Endothelial cell (in vitro differentiated cells): ENCODE measurements around the gene IGFBP6. TPM values are rescaled to one million over a fixed set of nuclear protein-coding genes. Genes with fewer than 3 reads are reported as not detected.
A peak's percentile ranks its signal among the peaks of the same experiment; 100 is the strongest.

Experiments used
- DNase-seq: peaks from one replicate; pipeline ENCODE4 v3.0.0; 2021; ENCODE audit warnings: low spot score
- H3K27ac Mint-ChIP-seq: one replicate; pipeline ENCODE4 v1.8.0; 2021; ENCODE audit warnings: mixed read lengths, inconsistent platforms; ENCODE audit not compliant: unreplicated experiment
- H3K27me3 Mint-ChIP-seq: one replicate; pipeline ENCODE4 v1.8.0; 2021; ENCODE audit warnings: mild to moderate bottlenecking, moderate library complexity, mixed read lengths, inconsistent platforms; ENCODE audit not compliant: unreplicated experiment
- H3K36me3 Mint-ChIP-seq: one replicate; pipeline ENCODE4 v1.8.0; 2021; ENCODE audit warnings: mild to moderate bottlenecking, low read depth, mixed read lengths, inconsistent platforms; ENCODE audit not compliant: unreplicated experiment
- H3K4me1 Mint-ChIP-seq: one replicate; pipeline ENCODE4 v1.8.0; 2021; ENCODE audit warnings: mild to moderate bottlenecking, mixed read lengths, inconsistent platforms; ENCODE audit not compliant: unreplicated experiment
- H3K4me3 Mint-ChIP-seq: one replicate; pipeline ENCODE4 v1.8.0; 2021; ENCODE audit warnings: mild to moderate bottlenecking, mixed read lengths, inconsistent platforms; ENCODE audit not compliant: unreplicated experiment
- H3K9me3 Mint-ChIP-seq: one replicate; pipeline ENCODE4 v1.8.0; 2021; ENCODE audit warnings: mixed read lengths, inconsistent platforms; ENCODE audit not compliant: unreplicated experiment
- CTCF ChIP-seq: fragments of 200-600 bp; sonication (generic); IDR thresholded peaks from one replicate; pipeline ENCODE4 v1.5.0; 2021; ENCODE audit warnings: antibody characterized with exemption; ENCODE audit not compliant: unreplicated experiment
- total RNA-seq: library from RNA; stranded (reverse); fragmentation: NEBNext Ultra II Directional; extraction: Animal tissue kit (Norgen Biotek cat#: 25700); gene quantifications from one replicate; pipeline ENCODE4 v1.2.1, GENCODE V29; 2021; ENCODE audit not compliant: unreplicated experiment

IGFBP6 gene
- total RNA-seq, 1 donor from 2014 or later, result 21.1 TPM

DNA sequence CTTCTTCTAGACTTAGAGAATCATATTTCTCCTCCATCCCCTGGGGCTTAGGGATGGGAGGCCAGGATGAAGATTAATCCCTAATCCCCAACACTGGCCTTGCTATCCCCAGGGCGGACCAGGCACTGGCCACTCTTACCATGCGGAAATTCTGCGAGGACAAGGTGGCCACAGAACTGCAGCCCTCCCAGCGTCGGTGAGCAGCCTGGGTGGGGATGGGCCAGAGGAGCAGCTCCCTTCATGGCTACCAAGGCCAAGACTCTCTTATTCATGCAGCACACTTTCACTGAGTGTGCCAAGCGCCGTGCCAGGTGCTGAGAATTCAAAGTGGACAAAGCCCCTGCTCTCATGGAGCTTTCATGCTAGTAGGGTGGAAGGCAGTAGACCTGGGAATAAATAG, 40.6 kb upstream of the IGFBP6 start:
- no peak for DNase-seq
- no peak for TF ChIP-seq CTCF
- peaks cover 20% of the 10 kb centered on the region for H3K27me3 Mint-ChIP-seq
- peaks cover 27% of the 10 kb centered on the region for H3K36me3 Mint-ChIP-seq
- H3K4me1 Mint-ChIP-seq, result peaks cover 12% of the 10 kb centered on the region
- peak overlapping the region; percentile 44 for H3K4me3 Mint-ChIP-seq
- H3K27ac Mint-ChIP-seq, result no peak overlapping the region
- no peaks in the 10 kb centered on the region for H3K9me3 Mint-ChIP-seq

- Mint-ChIP-seq H3K27ac (no peak overlapping the region), H3K27me3 (peaks cover 16% of the 10 kb centered on the region), H3K9me3 (no peaks in the 10 kb centered on the region), H3K4me1 (peaks cover 7% of the 10 kb centered on the region), H3K4me3 (peak overlapping the region; percentile 40), H3K36me3 (peaks cover 27% of the 10 kb centered on the region)
- DNase-seq, result no peak
- TF ChIP-seq CTCF, result no peak
Observed at GRCh38 chr12:53057816-53058500, 39.5 kb upstream of the IGFBP6 start.

- Mint-ChIP-seq H3K9me3 (no peaks in the 10 kb centered on the region), H3K27ac (no peak overlapping the region), H3K27me3 (peaks cover 20% of the 10 kb centered on the region), H3K4me3 (no peak overlapping the region), H3K4me1 (peaks cover 7% of the 10 kb centered on the region), H3K36me3 (peaks cover 27% of the 10 kb centered on the region)
- TF ChIP-seq CTCF, result no peak
- no peak for DNase-seq
Observed at GRCh38 chr12:53058674-53059433, 38.6 kb upstream of the IGFBP6 start.

DNA sequence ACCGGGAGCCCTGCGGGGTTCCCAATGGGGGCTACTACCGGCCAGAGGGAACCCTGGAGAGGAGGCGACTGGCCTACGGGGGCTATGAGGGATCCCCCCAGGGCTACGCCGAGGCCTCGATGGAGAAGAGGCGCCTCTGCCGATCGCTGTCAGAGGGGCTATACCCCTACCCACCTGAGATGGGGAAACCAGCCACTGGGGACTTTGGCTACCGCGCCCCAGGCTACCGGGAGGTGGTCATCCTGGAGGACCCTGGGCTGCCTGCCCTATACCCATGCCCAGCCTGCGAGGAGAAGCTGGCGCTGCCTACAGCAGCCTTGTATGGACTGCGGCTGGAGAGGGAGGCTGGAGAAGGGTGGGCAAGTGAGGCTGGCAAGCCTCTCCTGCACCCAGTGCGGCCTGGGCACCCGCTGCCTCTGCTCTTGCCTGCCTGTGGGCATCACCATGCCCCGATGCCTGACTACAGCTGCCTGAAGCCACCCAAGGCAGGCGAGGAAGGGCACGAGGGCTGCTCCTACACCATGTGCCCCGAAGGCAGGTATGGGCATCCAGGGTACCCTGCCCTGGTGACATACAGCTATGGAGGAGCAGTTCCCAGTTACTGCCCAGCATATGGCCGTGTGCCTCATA, 37.9 kb upstream of the IGFBP6 start:
- no peak for DNase-seq
- Mint-ChIP-seq H3K27ac (no peak overlapping the region), H3K9me3 (no peaks in the 10 kb centered on the region), H3K36me3 (peaks cover 33% of the 10 kb centered on the region), H3K4me1 (peaks cover 13% of the 10 kb centered on the region), H3K4me3 (no peak overlapping the region), H3K27me3 (peaks cover 22% of the 10 kb centered on the region)
- no peak for TF ChIP-seq CTCF
